ENCODE measurements around the gene ADGRA3. TPM values are rescaled to one million over a fixed set of nuclear protein-coding genes. Genes with fewer than 3 reads are reported as not detected.

The ADGRA3 gene
- total and polyA plus RNA-seq, 2 of the 13 experiments (the other 11 are each of a cell fraction or from before 2014, with no cell fraction given) = 32.2 to 40.8 TPM

DNA sequence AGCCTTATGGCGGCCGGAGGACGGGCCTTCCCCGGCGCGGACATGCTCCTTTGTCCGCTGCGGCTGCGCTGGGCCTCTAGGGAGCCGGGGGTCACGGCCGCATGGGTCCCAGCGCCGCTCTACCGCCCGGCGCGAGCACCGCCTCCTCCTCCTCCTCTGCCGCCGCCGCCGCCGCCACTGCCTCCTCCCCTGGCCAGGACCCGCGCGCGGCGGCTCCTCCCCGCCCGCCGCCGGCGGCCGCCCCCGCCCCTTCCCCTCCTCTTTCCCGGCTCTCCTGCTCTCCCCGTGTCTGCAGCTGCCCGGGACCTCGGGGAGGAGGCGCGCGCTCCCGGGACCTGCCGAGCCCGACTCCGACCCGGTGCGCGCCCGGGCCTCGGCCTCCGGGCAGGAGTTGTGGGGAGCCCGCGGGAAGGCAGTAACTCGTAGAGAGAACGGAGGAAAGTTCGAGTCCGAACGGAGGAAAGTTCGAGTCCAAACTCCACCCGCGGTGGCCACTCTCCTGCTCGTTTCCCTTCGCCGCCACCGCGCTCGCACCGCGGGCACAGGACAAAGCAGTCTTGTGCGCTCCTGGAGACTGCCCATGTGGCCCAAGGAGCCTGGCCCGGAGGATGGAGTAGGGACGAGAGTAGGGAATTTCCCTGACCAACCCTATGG lies at the start of gene ADGRA3 (continued):
- TF ChIP-seq ZNF292 (CRISPR knock-in tag; IDR thresholded peaks at IDR 0.05; ENCODE audit: borderline replicate concordance, low read depth) (no peak), MYC (CRISPR knock-in tag; IDR thresholded peaks at IDR 0.05; ENCODE audit: borderline replicate concordance) (peak; percentile 58; the same call in 1 of the 2 replicates), SMARCE1 (IDR thresholded peaks at IDR 0.05; ENCODE audit: borderline replicate concordance) (no peak), EEA1 (CRISPR knock-in tag; IDR thresholded peaks at IDR 0.05; ENCODE audit: borderline replicate concordance) (no peak), ZNF441 (CRISPR knock-in tag; IDR thresholded peaks at IDR 0.05; ENCODE audit: borderline replicate concordance) (no peak), KLF11 (CRISPR knock-in tag; IDR thresholded peaks at IDR 0.05) (no peak), POLR2A (IDR thresholded peaks at IDR 0.05; ENCODE audit: insufficient read depth in 1 of 2, low read depth in 2 of 2, low read length in 2 of 2) (peak; percentile 39 to 62; a peak in 3 of 4 replicates), NR1H2 (CRISPR knock-in tag; IDR thresholded peaks at IDR 0.05; ENCODE audit: borderline replicate concordance, low read depth) (no peak), ZNF367 (CRISPR knock-in tag; IDR thresholded peaks at IDR 0.05; ENCODE audit: borderline replicate concordance) (no peak), ZNF253 (CRISPR knock-in tag; IDR thresholded peaks at IDR 0.05; ENCODE audit: borderline replicate concordance) (no peak), SOX6 (IDR thresholded peaks at IDR 0.05) (no peak), SOX6 (CRISPR knock-in tag; IDR thresholded peaks at IDR 0.05) (peak; percentile 25; the same call in 1 of the 2 replicates), ZNF225 (CRISPR knock-in tag; IDR thresholded peaks at IDR 0.05) (no peak), ZNF430 (CRISPR knock-in tag; IDR thresholded peaks at IDR 0.05) (no peak), KAT8 (CRISPR knock-in tag; IDR thresholded peaks at IDR 0.05) (no peak; the same call in 1 of the 2 replicates), HOXA5 (CRISPR knock-in tag; IDR thresholded peaks at IDR 0.05) (no peak; the same call in 1 of the 2 replicates), FOXK1 (CRISPR knock-in tag; IDR thresholded peaks at IDR 0.05; ENCODE audit: borderline replicate concordance, low read depth) (no peak), ATF1 (CRISPR knock-in tag; IDR thresholded peaks at IDR 0.05) (no peak)
- TF ChIP-seq, protein P1, sequence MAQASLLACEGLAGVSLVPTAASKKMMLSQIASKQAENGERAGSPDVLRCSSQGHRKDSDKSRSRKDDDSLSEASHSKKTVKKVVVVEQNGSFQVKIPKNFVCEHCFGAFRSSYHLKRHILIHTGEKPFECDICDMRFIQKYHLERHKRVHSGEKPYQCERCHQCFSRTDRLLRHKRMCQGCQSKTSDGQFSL (CRISPR knock-in tag; IDR thresholded peaks at IDR 0.05) = no peak
- TF ChIP-seq, protein P2, sequence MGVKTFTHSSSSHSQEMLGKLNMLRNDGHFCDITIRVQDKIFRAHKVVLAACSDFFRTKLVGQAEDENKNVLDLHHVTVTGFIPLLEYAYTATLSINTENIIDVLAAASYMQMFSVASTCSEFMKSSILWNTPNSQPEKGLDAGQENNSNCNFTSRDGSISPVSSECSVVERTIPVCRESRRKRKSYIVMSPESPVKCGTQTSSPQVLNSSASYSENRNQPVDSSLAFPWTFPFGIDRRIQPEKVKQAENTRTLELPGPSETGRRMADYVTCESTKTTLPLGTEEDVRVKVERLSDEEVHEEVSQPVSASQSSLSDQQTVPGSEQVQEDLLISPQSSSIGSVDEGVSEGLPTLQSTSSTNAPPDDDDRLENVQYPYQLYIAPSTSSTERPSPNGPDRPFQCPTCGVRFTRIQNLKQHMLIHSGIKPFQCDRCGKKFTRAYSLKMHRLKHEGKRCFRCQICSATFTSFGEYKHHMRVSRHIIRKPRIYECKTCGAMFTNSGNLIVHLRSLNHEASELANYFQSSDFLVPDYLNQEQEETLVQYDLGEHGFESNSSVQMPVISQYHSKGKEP (CRISPR knock-in tag; IDR thresholded peaks at IDR 0.05) = no peak
- TF ChIP-seq, protein P3, sequence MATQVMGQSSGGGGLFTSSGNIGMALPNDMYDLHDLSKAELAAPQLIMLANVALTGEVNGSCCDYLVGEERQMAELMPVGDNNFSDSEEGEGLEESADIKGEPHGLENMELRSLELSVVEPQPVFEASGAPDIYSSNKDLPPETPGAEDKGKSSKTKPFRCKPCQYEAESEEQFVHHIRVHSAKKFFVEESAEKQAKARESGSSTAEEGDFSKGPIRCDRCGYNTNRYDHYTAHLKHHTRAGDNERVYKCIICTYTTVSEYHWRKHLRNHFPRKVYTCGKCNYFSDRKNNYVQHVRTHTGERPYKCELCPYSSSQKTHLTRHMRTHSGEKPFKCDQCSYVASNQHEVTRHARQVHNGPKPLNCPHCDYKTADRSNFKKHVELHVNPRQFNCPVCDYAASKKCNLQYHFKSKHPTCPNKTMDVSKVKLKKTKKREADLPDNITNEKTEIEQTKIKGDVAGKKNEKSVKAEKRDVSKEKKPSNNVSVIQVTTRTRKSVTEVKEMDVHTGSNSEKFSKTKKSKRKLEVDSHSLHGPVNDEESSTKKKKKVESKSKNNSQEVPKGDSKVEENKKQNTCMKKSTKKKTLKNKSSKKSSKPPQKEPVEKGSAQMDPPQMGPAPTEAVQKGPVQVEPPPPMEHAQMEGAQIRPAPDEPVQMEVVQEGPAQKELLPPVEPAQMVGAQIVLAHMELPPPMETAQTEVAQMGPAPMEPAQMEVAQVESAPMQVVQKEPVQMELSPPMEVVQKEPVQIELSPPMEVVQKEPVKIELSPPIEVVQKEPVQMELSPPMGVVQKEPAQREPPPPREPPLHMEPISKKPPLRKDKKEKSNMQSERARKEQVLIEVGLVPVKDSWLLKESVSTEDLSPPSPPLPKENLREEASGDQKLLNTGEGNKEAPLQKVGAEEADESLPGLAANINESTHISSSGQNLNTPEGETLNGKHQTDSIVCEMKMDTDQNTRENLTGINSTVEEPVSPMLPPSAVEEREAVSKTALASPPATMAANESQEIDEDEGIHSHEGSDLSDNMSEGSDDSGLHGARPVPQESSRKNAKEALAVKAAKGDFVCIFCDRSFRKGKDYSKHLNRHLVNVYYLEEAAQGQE (IDR thresholded peaks at IDR 0.05; ENCODE audit: borderline replicate concordance in 1 of 2, low read depth in 1 of 2, low read length in 2 of 2) = no peak; a peak in 1 of 4 replicates
- TF ChIP-seq, protein P4, sequence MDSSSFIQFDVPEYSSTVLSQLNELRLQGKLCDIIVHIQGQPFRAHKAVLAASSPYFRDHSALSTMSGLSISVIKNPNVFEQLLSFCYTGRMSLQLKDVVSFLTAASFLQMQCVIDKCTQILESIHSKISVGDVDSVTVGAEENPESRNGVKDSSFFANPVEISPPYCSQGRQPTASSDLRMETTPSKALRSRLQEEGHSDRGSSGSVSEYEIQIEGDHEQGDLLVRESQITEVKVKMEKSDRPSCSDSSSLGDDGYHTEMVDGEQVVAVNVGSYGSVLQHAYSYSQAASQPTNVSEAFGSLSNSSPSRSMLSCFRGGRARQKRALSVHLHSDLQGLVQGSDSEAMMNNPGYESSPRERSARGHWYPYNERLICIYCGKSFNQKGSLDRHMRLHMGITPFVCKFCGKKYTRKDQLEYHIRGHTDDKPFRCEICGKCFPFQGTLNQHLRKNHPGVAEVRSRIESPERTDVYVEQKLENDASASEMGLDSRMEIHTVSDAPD (CRISPR knock-in tag; IDR thresholded peaks at IDR 0.05) = no peak
- TF ChIP-seq, protein P5, sequence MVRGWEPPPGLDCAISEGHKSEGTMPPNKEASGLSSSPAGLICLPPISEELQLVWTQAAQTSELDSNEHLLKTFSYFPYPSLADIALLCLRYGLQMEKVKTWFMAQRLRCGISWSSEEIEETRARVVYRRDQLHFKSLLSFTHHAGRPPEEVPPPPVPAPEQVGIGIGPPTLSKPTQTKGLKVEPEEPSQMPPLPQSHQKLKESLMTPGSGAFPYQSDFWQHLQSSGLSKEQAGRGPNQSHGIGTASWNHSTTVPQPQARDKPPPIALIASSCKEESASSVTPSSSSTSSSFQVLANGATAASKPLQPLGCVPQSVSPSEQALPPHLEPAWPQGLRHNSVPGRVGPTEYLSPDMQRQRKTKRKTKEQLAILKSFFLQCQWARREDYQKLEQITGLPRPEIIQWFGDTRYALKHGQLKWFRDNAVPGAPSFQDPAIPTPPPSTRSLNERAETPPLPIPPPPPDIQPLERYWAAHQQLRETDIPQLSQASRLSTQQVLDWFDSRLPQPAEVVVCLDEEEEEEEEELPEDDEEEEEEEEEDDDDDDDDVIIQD (CRISPR knock-in tag; IDR thresholded peaks at IDR 0.05; ENCODE audit: low read depth) = no peak
